ENCODE measurements around the gene CTCF. TPM values are rescaled to one million over a fixed set of nuclear protein-coding genes. Genes with fewer than 3 reads are reported as not detected.

Gene CTCF
- total and polyA plus RNA-seq, 2 donors (not counting 3 experiments of a cell fraction or from before 2014, with no cell fraction given), result 20.7 to 40.0 TPM

DNA sequence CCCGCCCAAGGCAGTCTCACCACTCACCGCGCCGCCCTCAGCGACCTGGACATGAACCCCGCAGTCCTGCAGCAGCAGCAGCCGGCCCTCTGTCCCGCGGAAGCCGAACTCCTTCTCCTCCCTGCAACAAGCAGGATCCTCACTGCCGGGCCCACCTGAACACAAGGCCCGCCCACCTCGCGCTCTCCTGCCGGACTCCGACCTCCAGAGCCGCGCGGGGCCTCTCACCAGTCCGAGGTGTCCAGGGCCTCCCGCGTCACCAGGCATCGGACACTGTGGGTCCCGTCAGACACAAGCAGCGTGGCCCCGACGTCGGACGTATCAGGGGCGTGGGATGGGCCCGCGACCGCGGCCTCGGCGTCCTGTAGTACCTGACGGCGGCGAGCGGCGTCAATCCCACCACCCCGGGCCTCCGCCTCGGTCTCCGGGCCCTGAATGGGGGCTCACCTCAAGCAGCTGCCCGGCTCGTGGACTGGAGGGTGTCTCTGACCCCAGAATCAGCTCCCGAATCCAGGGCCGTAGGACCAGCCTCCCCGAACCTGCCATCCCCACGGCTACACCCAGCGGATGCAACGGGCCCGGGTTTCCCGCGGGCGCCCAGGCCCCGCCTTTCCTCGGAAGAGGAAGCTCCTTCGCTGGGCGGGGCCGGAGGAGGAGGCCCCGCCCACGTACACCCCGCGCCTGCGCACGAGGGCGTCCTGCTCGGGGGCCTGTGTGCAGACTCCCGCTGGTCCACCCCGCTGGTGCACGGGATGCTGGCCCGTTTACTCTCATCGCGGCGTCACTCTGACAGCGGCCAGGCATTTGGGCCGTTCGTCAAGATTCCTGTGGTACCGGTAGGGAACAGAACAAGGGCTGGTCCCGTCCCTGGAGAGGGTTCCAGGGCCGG is 97.6 kb downstream of the CTCF start, which contains the start of gene ACD:
TSS of gene ACD (minus strand) at position 586 of the 889 bp plus-strand sequence. CDS start at position 546, 40 bp downstream.
- peak within 1 kb of the TSS; percentile 32 to 70 (median 64) for H3K4me3 ChIP-seq (replicated peaks in 1 of 3; ENCODE audit: insufficient read depth in 1 of 3, low read depth in 1 of 3, low read length in 3 of 3)
- DNase-seq (ENCODE audit: low read depth, low spot score), result peak; percentile 92
- intact Hi-C loops (cut with micrococcal nuclease), result loop anchor here (1.0 to 2.0 kb wide), 2 partner anchors 98 to 121 kb away; partner anchors contain the start of gene CTCF
- ChIA-PET CTCF (interaction anchor here (0.6 to 2.1 kb wide), 17 partner anchors 9 to 282 kb away, joined by 3 to 31 read pairs (median 5); partner anchors contain the start of genes CARMIL2 and CTCF), POLR2A (interaction anchor here (0.6 to 1.5 kb wide), 3 partner anchors 112 to 651 kb away, joined by 3 read pairs; partner anchors contain the start of genes PRMT7 and SLC7A6OS)
- peaks cover 9% of the 10 kb centered on the region for H3K4me1 ChIP-seq (ENCODE audit: control insufficient read depth, extremely low read depth, insufficient read depth, low read length)
- H3K27me3 ChIP-seq (ENCODE audit: control insufficient read depth in 2 of 2, insufficient read depth in 2 of 2, low read length in 2 of 2), result no peaks in the 10 kb centered on the region
- TF ChIP-seq POLR2AphosphoS5 (IDR thresholded peaks at IDR 0.05; ENCODE audit: insufficient read depth, low read depth, low read length) (peak; percentile 79), GATA2 (IDR thresholded peaks at IDR 0.05; ENCODE audit: insufficient read depth, insufficient read length, low read depth, low read length) (no peak), EZH2 (IDR thresholded peaks at IDR 0.05; ENCODE audit: borderline replicate concordance, low read depth, low read length, severe bottlenecking) (no peak), MYC (IDR thresholded peaks at IDR 0.05; ENCODE audit: low read depth, low read length) (no peak), JUN (IDR thresholded peaks at IDR 0.05; ENCODE audit: borderline replicate concordance, insufficient read depth, insufficient read length, low read depth) (no peak), FOS (IDR thresholded peaks at IDR 0.05; ENCODE audit: borderline replicate concordance, insufficient read depth, low read length) (no peak), POLR2A (IDR thresholded peaks at IDR 0.05; ENCODE audit: low read depth, low read length) (peak; percentile 79)
- TF ChIP-seq, protein P1, sequence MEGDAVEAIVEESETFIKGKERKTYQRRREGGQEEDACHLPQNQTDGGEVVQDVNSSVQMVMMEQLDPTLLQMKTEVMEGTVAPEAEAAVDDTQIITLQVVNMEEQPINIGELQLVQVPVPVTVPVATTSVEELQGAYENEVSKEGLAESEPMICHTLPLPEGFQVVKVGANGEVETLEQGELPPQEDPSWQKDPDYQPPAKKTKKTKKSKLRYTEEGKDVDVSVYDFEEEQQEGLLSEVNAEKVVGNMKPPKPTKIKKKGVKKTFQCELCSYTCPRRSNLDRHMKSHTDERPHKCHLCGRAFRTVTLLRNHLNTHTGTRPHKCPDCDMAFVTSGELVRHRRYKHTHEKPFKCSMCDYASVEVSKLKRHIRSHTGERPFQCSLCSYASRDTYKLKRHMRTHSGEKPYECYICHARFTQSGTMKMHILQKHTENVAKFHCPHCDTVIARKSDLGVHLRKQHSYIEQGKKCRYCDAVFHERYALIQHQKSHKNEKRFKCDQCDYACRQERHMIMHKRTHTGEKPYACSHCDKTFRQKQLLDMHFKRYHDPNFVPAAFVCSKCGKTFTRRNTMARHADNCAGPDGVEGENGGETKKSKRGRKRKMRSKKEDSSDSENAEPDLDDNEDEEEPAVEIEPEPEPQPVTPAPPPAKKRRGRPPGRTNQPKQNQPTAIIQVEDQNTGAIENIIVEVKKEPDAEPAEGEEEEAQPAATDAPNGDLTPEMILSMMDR (IDR thresholded peaks at IDR 0.05; ENCODE audit: extremely low read depth in 1 of 2, insufficient read depth in 1 of 2, low read depth in 1 of 2, low read length in 2 of 2), result no peak
- TF ChIP-seq, protein P2, sequence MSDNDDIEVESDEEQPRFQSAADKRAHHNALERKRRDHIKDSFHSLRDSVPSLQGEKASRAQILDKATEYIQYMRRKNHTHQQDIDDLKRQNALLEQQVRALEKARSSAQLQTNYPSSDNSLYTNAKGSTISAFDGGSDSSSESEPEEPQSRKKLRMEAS (IDR thresholded peaks at IDR 0.05; ENCODE audit: insufficient read depth, insufficient read length), result no peak
- H3K4me2 ChIP-seq (ENCODE audit: insufficient read depth, low read length), result peak within 1 kb of the TSS; percentile 75
- no TSS peak for BruUV-seq (replicated peaks)
- H3K9ac ChIP-seq (replicated peaks; ENCODE audit: extremely low read depth, insufficient read depth, low read length), result peak within 1 kb of the TSS; percentile 51
- peak within 1 kb of the TSS; percentile 83 for H2AFZ ChIP-seq (ENCODE audit: low read depth, low read length)
- dilution Hi-C loops (cut with MboI; ENCODE audit: extremely low pct_ligation_motif_present, low sequenced_read_pairs), result no loop called here
- no peaks in the 10 kb centered on the region for H4K20me1 ChIP-seq (replicated peaks; ENCODE audit: control insufficient read depth, extremely low read depth, insufficient read depth, low read length)
- no peaks in the 10 kb centered on the region for H3K79me2 ChIP-seq (ENCODE audit: control insufficient read depth, insufficient read depth, low read length)
- peak within 1 kb of the TSS; percentile 44 for H3K27ac ChIP-seq (ENCODE audit: insufficient read depth, low read depth, low read length)
- no peaks in the 10 kb centered on the region for H3K9me1 ChIP-seq (replicated peaks; ENCODE audit: control insufficient read depth, extremely low read depth, insufficient read depth, low read length)
- H3K9me3 ChIP-seq (replicated peaks; ENCODE audit: control insufficient read depth, insufficient read depth, low read length), result no peaks in the 10 kb centered on the region
- peaks cover 0 to 6% of the 10 kb centered on the region in 2 experiments for H3K36me3 ChIP-seq (ENCODE audit: control insufficient read depth in 2 of 2, extremely low read depth in 1 of 2, insufficient read depth in 2 of 2, low read length in 2 of 2)
- FAIRE-seq, result no peak

Data from endothelial cell of umbilical vein (primary cell).